Keratinocyte (primary cell): ENCODE measurements around the gene GAS6.

Experiments used
- EZH2 ChIP-seq: IDR thresholded peaks from one replicate; pipeline ENCODE4 v1.6.1; 2012; ENCODE audit warnings: inconsistent platforms, mild to moderate bottlenecking, low read length, moderate library complexity
- TF ChIP-seq, protein P1 (sequence below), 3 experiments: IDR thresholded peaks in 1 of 3; conservative IDR thresholded peaks in 1 of 3; optimal IDR thresholded peaks in 1 of 3; 2 replicates in 2 of 3; 3 replicates in 1 of 3; pipeline versions ENCODE3 to v1.5.1; 2011; ENCODE audit warnings: low read length in 3 of 3, mild to moderate bottlenecking in 3 of 3, moderate library complexity in 2 of 3, control low read depth in 1 of 3, inconsistent platforms in 1 of 3; ENCODE audit not compliant: insufficient read depth in 2 of 3; ENCODE audit errors: extremely low read depth in 1 of 3

DNA sequence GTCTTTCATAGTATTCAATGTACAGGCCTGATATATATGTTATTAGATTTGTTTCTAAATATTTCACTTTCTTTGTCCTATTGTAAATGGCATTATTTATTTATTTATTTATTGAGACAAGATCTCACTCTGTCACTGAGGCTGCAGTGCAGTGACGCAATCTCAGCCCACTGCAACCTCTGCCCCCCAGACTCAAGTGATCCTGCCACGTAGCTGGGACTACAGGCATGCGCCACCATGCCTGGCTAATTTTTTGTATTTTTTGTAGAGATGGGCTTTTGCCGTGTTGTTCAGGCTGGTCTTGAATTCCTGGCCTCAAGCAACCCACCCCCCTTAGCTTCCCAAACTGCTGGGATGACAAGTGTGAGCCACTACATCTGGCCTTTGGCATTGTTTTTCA lies 5.4 kb upstream of the GAS6 start:
- TF ChIP-seq, protein P1, sequence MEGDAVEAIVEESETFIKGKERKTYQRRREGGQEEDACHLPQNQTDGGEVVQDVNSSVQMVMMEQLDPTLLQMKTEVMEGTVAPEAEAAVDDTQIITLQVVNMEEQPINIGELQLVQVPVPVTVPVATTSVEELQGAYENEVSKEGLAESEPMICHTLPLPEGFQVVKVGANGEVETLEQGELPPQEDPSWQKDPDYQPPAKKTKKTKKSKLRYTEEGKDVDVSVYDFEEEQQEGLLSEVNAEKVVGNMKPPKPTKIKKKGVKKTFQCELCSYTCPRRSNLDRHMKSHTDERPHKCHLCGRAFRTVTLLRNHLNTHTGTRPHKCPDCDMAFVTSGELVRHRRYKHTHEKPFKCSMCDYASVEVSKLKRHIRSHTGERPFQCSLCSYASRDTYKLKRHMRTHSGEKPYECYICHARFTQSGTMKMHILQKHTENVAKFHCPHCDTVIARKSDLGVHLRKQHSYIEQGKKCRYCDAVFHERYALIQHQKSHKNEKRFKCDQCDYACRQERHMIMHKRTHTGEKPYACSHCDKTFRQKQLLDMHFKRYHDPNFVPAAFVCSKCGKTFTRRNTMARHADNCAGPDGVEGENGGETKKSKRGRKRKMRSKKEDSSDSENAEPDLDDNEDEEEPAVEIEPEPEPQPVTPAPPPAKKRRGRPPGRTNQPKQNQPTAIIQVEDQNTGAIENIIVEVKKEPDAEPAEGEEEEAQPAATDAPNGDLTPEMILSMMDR (optimal IDR thresholded peaks at IDR 0.05 in 1 of 3, IDR thresholded peaks at IDR 0.05 in 1 of 3, conservative IDR thresholded peaks at IDR 0.05 in 1 of 3; ENCODE audit: extremely low read depth in 1 of 3, insufficient read depth in 2 of 3, low read length in 3 of 3): no peak
- TF ChIP-seq EZH2: no peak
